Fibroblast of lung (primary cell): Measurements from ENCODE around the gene ZC3H10.

Experiments used
- CTCF ChIP-seq, 2 donors: IDR thresholded peaks in 1 of 2; conservative IDR thresholded peaks in 1 of 2; 1 replicate in 1 of 2; 2 replicates in 1 of 2; pipeline ENCODE4 v1.5.1; 2011 to 2012; ENCODE audit warnings: low read length in 2 of 2, control low read depth in 1 of 2, inconsistent platforms in 1 of 2, low read depth in 1 of 2, mild to moderate bottlenecking in 1 of 2
- EZH2 ChIP-seq: IDR thresholded peaks from 2 replicates; pipeline ENCODE4 v1.5.1; 2012; ENCODE audit warnings: low read length, control low read depth, mild to moderate bottlenecking; ENCODE audit errors: missing control alignments

- TF ChIP-seq EZH2 (no peak), CTCF (conservative IDR thresholded peaks at IDR 0.05 in 1 of 2, IDR thresholded peaks at IDR 0.05 in 1 of 2; ENCODE audit: low read depth in 1 of 2, low read length in 2 of 2) (no peak)
Observed at GRCh38 chr12:56158029-56158925, 40.2 kb downstream of the ZC3H10 start, which contains the start of gene MYL6.
